Type B pancreatic cell (in vitro differentiated cells): ENCODE results near the gene PPP2R2D. TPM values are rescaled to one million over a fixed set of nuclear protein-coding genes. Genes with fewer than 3 reads are reported as not detected.

Experiments
- DNase-seq: peaks from one replicate; pipeline ENCODE4 v3.0.0; 2021; ENCODE audit warnings: mixed read lengths; ENCODE audit not compliant: unreplicated experiment; ENCODE audit errors: extremely low spot score
- H3K27ac Mint-ChIP-seq: 2 replicates; pipeline ENCODE4 v1.8.0; 2021; ENCODE audit warnings: mild to moderate bottlenecking, mixed read lengths
- H3K27me3 Mint-ChIP-seq: 2 replicates; pipeline ENCODE4 v1.8.0; 2021; ENCODE audit warnings: mixed read lengths
- H3K36me3 Mint-ChIP-seq: 2 replicates; pipeline ENCODE4 v1.8.0; 2021; ENCODE audit warnings: mixed read lengths
- H3K4me1 Mint-ChIP-seq: one replicate; pipeline ENCODE4 v1.8.0; 2021; ENCODE audit warnings: mixed read lengths; ENCODE audit not compliant: unreplicated experiment
- H3K4me3 Mint-ChIP-seq: 2 replicates; pipeline ENCODE4 v1.8.0; 2021; ENCODE audit warnings: mild to moderate bottlenecking, mixed read lengths
- H3K9me3 Mint-ChIP-seq: 2 replicates; pipeline ENCODE4 v1.8.0; 2021; ENCODE audit warnings: mixed read lengths
- CTCF ChIP-seq: fragments of 200-600 bp; sonication (generic); conservative IDR thresholded peaks from 2 replicates; pipeline ENCODE4 v1.5.0; 2021; ENCODE audit warnings: antibody characterized with exemption, mild to moderate bottlenecking
- total RNA-seq: library from RNA; stranded (reverse); gene quantifications from 2 replicates; pipeline ENCODE4 v1.2.1, GENCODE V29; 2021; ENCODE audit warnings: low replicate concordance

Gene PPP2R2D
- total RNA-seq, 1 donor from 2014 or later = 38.1 TPM

GRCh38 chr10:131870831-131871672 is 29.8 kb upstream of the PPP2R2D start:
- DNase-seq = no peak
- Mint-ChIP-seq H3K27ac (no peak overlapping the region), H3K27me3 (peaks cover 7% of the 10 kb centered on the region), H3K9me3 (no peaks in the 10 kb centered on the region), H3K4me1 (peaks cover 6% of the 10 kb centered on the region), H3K36me3 (no peaks in the 10 kb centered on the region), H3K4me3 (no peak overlapping the region)
- TF ChIP-seq CTCF = no peak

GRCh38 chr10:131871673-131872005 is 29.2 kb upstream of the PPP2R2D start:
- peaks cover 6% of the 10 kb centered on the region for H3K4me1 Mint-ChIP-seq
- H3K36me3 Mint-ChIP-seq = no peaks in the 10 kb centered on the region
- peaks cover 12% of the 10 kb centered on the region for H3K27me3 Mint-ChIP-seq
- TF ChIP-seq CTCF = no peak
- no peak for DNase-seq
- no peak overlapping the region for H3K27ac Mint-ChIP-seq
- no peak overlapping the region for H3K4me3 Mint-ChIP-seq
- H3K9me3 Mint-ChIP-seq = no peaks in the 10 kb centered on the region

- H3K4me3 Mint-ChIP-seq = no peak overlapping the region
- no peak for DNase-seq
- peaks cover 14% of the 10 kb centered on the region for H3K27me3 Mint-ChIP-seq
- no peak overlapping the region for H3K27ac Mint-ChIP-seq
- no peak for TF ChIP-seq CTCF
- H3K9me3 Mint-ChIP-seq = no peaks in the 10 kb centered on the region
- H3K4me1 Mint-ChIP-seq = peaks cover 6% of the 10 kb centered on the region
- no peaks in the 10 kb centered on the region for H3K36me3 Mint-ChIP-seq
These were observed 28.6 kb upstream of the PPP2R2D start for GRCh38 chr10:131872011-131872826.

- peaks cover 20% of the 10 kb centered on the region for H3K27me3 Mint-ChIP-seq
- H3K9me3 Mint-ChIP-seq = no peaks in the 10 kb centered on the region
- H3K36me3 Mint-ChIP-seq = no peaks in the 10 kb centered on the region
- peaks cover 6% of the 10 kb centered on the region for H3K4me1 Mint-ChIP-seq
- DNase-seq = no peak
- H3K27ac Mint-ChIP-seq = no peak overlapping the region
- no peak for TF ChIP-seq CTCF
- no peak overlapping the region for H3K4me3 Mint-ChIP-seq
These were observed 27.9 kb upstream of the PPP2R2D start for GRCh38 chr10:131872827-131873375.

GRCh38 chr10:131874991-131875451 is 25.8 kb upstream of the PPP2R2D start:
- H3K27ac Mint-ChIP-seq = no peak overlapping the region
- H3K27me3 Mint-ChIP-seq = peaks cover 38% of the 10 kb centered on the region
- peak; percentile 86 for DNase-seq
- H3K36me3 Mint-ChIP-seq = no peaks in the 10 kb centered on the region
- peak; percentile 90 for TF ChIP-seq CTCF
- H3K4me1 Mint-ChIP-seq = peaks cover 6% of the 10 kb centered on the region
- no peak overlapping the region for H3K4me3 Mint-ChIP-seq
- H3K9me3 Mint-ChIP-seq = no peaks in the 10 kb centered on the region
